K562 (cell line): Measurements from ENCODE around the gene ATP6V0A1. TPM values are rescaled to one million over a fixed set of nuclear protein-coding genes. Genes with fewer than 3 reads are reported as not detected.
A peak's percentile ranks its signal among the peaks of the same experiment; 100 is the strongest.

ENCODE experiments used
- BRF2 ChIP-seq: IDR thresholded peaks from 3 replicates; pipeline ENCODE4 v1.6.1; 2011; ENCODE audit warnings: borderline replicate concordance, mild to moderate bottlenecking; ENCODE audit not compliant: insufficient read length, insufficient read depth
- CBFB ChIP-seq: sonication (generic); formaldehyde crosslinking; IDR thresholded peaks from 2 replicates; pipeline ENCODE4 v1.4.0; 2020; ENCODE audit warnings: mild to moderate bottlenecking, missing genetic modification reagents
- CBX1 ChIP-seq: sonication (generic); IDR thresholded peaks from 2 replicates; pipeline ENCODE4 v1.6.1; 2016; ENCODE audit warnings: antibody characterized with exemption, low read depth, mild to moderate bottlenecking
- CCNT2 ChIP-seq: IDR thresholded peaks from 2 replicates; pipeline ENCODE4 v1.6.1; 2011; ENCODE audit warnings: borderline replicate concordance, low read depth, mild to moderate bottlenecking, moderate library complexity, mixed read lengths, low read length; ENCODE audit not compliant: insufficient read length; ENCODE audit errors: extremely low read depth
- CEBPZ ChIP-seq: fragments of 150-350 bp; IDR thresholded peaks from 2 replicates; pipeline ENCODE4 v1.6.1; 2014; ENCODE audit warnings: low read depth, mild to moderate bottlenecking, low read length, borderline replicate concordance
- DEAF1 ChIP-seq: fragments of 450-650 bp; formaldehyde crosslinking; IDR thresholded peaks from 2 replicates; pipeline ENCODE4 v1.4.0; 2020; ENCODE audit warnings: mild to moderate bottlenecking, moderate library complexity
- ETV6 ChIP-seq, 3 experiments: fragments of 150-350 bp in 1 of 3; sonication (generic) in 1 of 3; formaldehyde crosslinking in 1 of 3; IDR thresholded peaks; 2 replicates each; pipeline versions ENCODE4 v1.6.1 to v1.8.0; 2014 to 2022; ENCODE audit warnings: borderline replicate concordance in 2 of 3, low read depth in 2 of 3, antibody characterized with exemption in 1 of 3, low read length in 1 of 3, mild to moderate bottlenecking in 1 of 3, missing genetic modification reagents in 1 of 3
- FOS ChIP-seq: IDR thresholded peaks from 3 replicates; pipeline ENCODE4 v1.6.1; 2011; ENCODE audit not compliant: insufficient read length; ENCODE audit errors: extremely low read depth
- FOSL1 ChIP-seq: fragments of 200-800 bp; sonication (Bioruptor generic); conservative IDR thresholded peaks from 2 replicates; pipeline ENCODE4 v1.6.1; 2016; ENCODE audit warnings: missing genetic modification characterization, missing compliant biosample characterization
- HNRNPL ChIP-seq: fragments of 200-400 bp; formaldehyde crosslinking; IDR thresholded peaks from 2 replicates; pipeline ENCODE4 v1.6.1; 2017; ENCODE audit warnings: low read depth, mild to moderate bottlenecking, low read length
- HNRNPUL1 ChIP-seq: fragments of 200-400 bp; formaldehyde crosslinking; IDR thresholded peaks from 2 replicates; pipeline ENCODE4 v1.6.1; 2017; ENCODE audit warnings: low read length
- KDM5B ChIP-seq: fragments of 200-600 bp; sonication (generic); IDR thresholded peaks from 2 replicates; pipeline ENCODE4 v1.6.1; 2012; ENCODE audit warnings: low read depth, mild to moderate bottlenecking, moderate library complexity, low read length, control low read depth, inconsistent platforms; ENCODE audit not compliant: insufficient replicate concordance
- PHB2 ChIP-seq: fragments of 450-650 bp; IDR thresholded peaks from 2 replicates; pipeline ENCODE4 v1.6.1; 2017; ENCODE audit warnings: low read depth
- PPARD ChIP-seq: fragments of 250-450 bp; sonication (Bioruptor Pico); IDR thresholded peaks from 2 replicates; pipeline ENCODE4 v1.8.0; 2022; ENCODE audit warnings: inconsistent platforms, mild to moderate bottlenecking, moderate library complexity
- VEZF1 ChIP-seq: fragments of 200-800 bp; sonication (Bioruptor generic); IDR thresholded peaks from 2 replicates; pipeline ENCODE4 v1.6.1; 2017; ENCODE audit warnings: missing genetic modification characterization, missing compliant biosample characterization
- ZNF511 ChIP-seq: sonication (generic); formaldehyde crosslinking; IDR thresholded peaks from 2 replicates; pipeline ENCODE4 v1.8.0; 2022; ENCODE audit warnings: mild to moderate bottlenecking, missing genetic modification reagents
- polyA plus RNA-seq, 8 experiments: library from polyadenylated mRNA; depleted of rRNA in 4 of 8; stranded (reverse) in 5 of 8; unstranded in 3 of 8; fragments of >200 nt; fragmentation: Nextera tagmentation in 2 of 8; fragmentation: Illumina TruSeq in 1 of 8; extraction: Ambion mirVana in 2 of 8; extraction: Trizol in 1 of 8; gene quantifications; 2 replicates each; pipeline versions ENCODE4 v1.2.1 to v1.2.3, GENCODE V29; 2011 to 2014; ENCODE audit warnings: inconsistent platforms in 1 of 8, missing spikeins in 1 of 8
- total RNA-seq, 7 experiments: library from RNA; depleted of rRNA in 6 of 7; stranded (reverse); fragments of >200 nt in 6 of 7; fragmentation: Illumina TruSeq in 2 of 7; extraction: Trizol in 2 of 7; gene quantifications; 2 replicates each; pipeline versions ENCODE4 v1.2.1 to v1.2.3, GENCODE V29; 2011 to 2021; ENCODE audit warnings: low replicate concordance in 1 of 7

Gene ATP6V0A1
- total and polyA plus RNA-seq, 9 of the 15 experiments (the other 6 are each of a cell fraction or from before 2014, with no cell fraction given), result 11.8 to 158 (median 75.5) TPM

GRCh38 chr17:42566883-42567573, 108.3 kb downstream of the ATP6V0A1 start, which contains the start of gene MLX (continued):
- TF ChIP-seq BRF2, result no peak
- TF ChIP-seq CEBPZ, result no peak
- peak; percentile 87 for TF ChIP-seq VEZF1 (CRISPR knock-in tag)
- TF ChIP-seq PPARD (CRISPR knock-in tag), result no peak
- TF ChIP-seq CBX1, result 0 out of 2 replicates have a peak, but pooled peaks have one; percentile 62
- TF ChIP-seq HNRNPL, result peak; percentile 88
- TF ChIP-seq HNRNPUL1, result no peak
- TF ChIP-seq FOS, result peak; percentile 71
- TF ChIP-seq PHB2, result no peak
- TF ChIP-seq ETV6 (IDR thresholded peaks at IDR 0.05; ENCODE audit: borderline replicate concordance in 1 of 2, low read depth in 2 of 2, low read length in 1 of 2), result no peak
- no peak for TF ChIP-seq ETV6 (CRISPR knock-in tag; IDR thresholded peaks at IDR 0.05; ENCODE audit: borderline replicate concordance)
- peak; percentile 20 for TF ChIP-seq KDM5B
- TF ChIP-seq DEAF1, result no peak
- no peak for TF ChIP-seq ZNF511
- no peak; the same call in 1 of the 2 replicates for TF ChIP-seq CBFB
- peak; percentile 85 for TF ChIP-seq CCNT2
- no peak for TF ChIP-seq FOSL1 (tag)
